ENCODE measurements around the gene FLT1. TPM values are rescaled to one million over a fixed set of nuclear protein-coding genes. Genes with fewer than 3 reads are reported as not detected.

The FLT1 gene
- polyA plus RNA-seq, 1 donor (not counting 4 experiments of a cell fraction or from before 2014, with no cell fraction given), result 0.01 TPM

GRCh38 chr13:28540612-28541011 lies 45.7 kb upstream of the FLT1 start:
- Histone ChIP-seq H3K36me3 (ENCODE audit: control insufficient read depth in 2 of 2, extremely low read depth in 1 of 2, insufficient read depth in 2 of 2, low read length in 2 of 2) (no peaks in the 10 kb centered on the region), H3K27me3 (ENCODE audit: control insufficient read depth, extremely low read depth, insufficient read depth, low read length) (no peaks in the 10 kb centered on the region), H3K9me3 (ENCODE audit: control insufficient read depth, low read depth, low read length) (no peaks in the 10 kb centered on the region), H3K9ac (ENCODE audit: control insufficient read depth, extremely low read depth, insufficient read depth, low read length) (no peak overlapping the region), H4K20me1 (ENCODE audit: control insufficient read depth, extremely low read depth, insufficient read depth, low read length) (no peaks in the 10 kb centered on the region), H3K4me3 (ENCODE audit: control insufficient read depth in 2 of 3, extremely low read depth in 1 of 3, insufficient read depth in 2 of 3, low read depth in 1 of 3, low read length in 3 of 3) (no peak overlapping the region), H3K9me1 (ENCODE audit: control insufficient read depth, extremely low read depth, insufficient read depth, low read length) (no peaks in the 10 kb centered on the region), H3K4me1 (ENCODE audit: control insufficient read depth, extremely low read depth, insufficient read depth, low read length) (peaks cover 6% of the 10 kb centered on the region), H3K79me2 (ENCODE audit: control insufficient read depth, insufficient read depth, low read length) (no peaks in the 10 kb centered on the region), H3K4me2 (ENCODE audit: control insufficient read depth, extremely low read depth, insufficient read depth, low read depth, low read length) (peak overlapping the region; percentile 45), H2AFZ (ENCODE audit: control insufficient read depth, low read length) (no peak overlapping the region), H3K27ac (ENCODE audit: control insufficient read depth, insufficient read depth, low read length) (no peak overlapping the region)
- DNase-seq (ENCODE audit: low read depth, low spot score) (no peak), FAIRE-seq (peak; percentile 5)
- no peak for TF ChIP-seq CTCF (optimal IDR thresholded peaks at IDR 0.05 in 1 of 3, IDR thresholded peaks at IDR 0.05 in 1 of 3, conservative IDR thresholded peaks at IDR 0.05 in 1 of 3; ENCODE audit: extremely low read depth in 1 of 3, insufficient read depth in 2 of 3, low read length in 3 of 3)
- no peak for TF ChIP-seq EZH2 (IDR thresholded peaks at IDR 0.05; ENCODE audit: low read length)
- dilution Hi-C loops (cut with MboI; ENCODE audit: extremely low pct_ligation_motif_present, low sequenced_read_pairs), result no loop called here

- Histone ChIP-seq H3K79me2 (ENCODE audit: control insufficient read depth, insufficient read depth, low read length) (no peaks in the 10 kb centered on the region), H3K4me2 (ENCODE audit: control insufficient read depth, extremely low read depth, insufficient read depth, low read depth, low read length) (no peak overlapping the region), H3K36me3 (ENCODE audit: control insufficient read depth in 2 of 2, extremely low read depth in 1 of 2, insufficient read depth in 2 of 2, low read length in 2 of 2) (no peaks in the 10 kb centered on the region), H3K27ac (ENCODE audit: control insufficient read depth, insufficient read depth, low read length) (no peak overlapping the region), H3K9me3 (ENCODE audit: control insufficient read depth, low read depth, low read length) (no peaks in the 10 kb centered on the region), H3K9ac (ENCODE audit: control insufficient read depth, extremely low read depth, insufficient read depth, low read length) (no peak overlapping the region), H2AFZ (ENCODE audit: control insufficient read depth, low read length) (no peak overlapping the region), H3K4me3 (ENCODE audit: control insufficient read depth in 2 of 3, extremely low read depth in 1 of 3, insufficient read depth in 2 of 3, low read depth in 1 of 3, low read length in 3 of 3) (no peak overlapping the region), H3K27me3 (ENCODE audit: control insufficient read depth, extremely low read depth, insufficient read depth, low read length) (no peaks in the 10 kb centered on the region), H4K20me1 (ENCODE audit: control insufficient read depth, extremely low read depth, insufficient read depth, low read length) (no peaks in the 10 kb centered on the region), H3K9me1 (ENCODE audit: control insufficient read depth, extremely low read depth, insufficient read depth, low read length) (no peaks in the 10 kb centered on the region), H3K4me1 (ENCODE audit: control insufficient read depth, extremely low read depth, insufficient read depth, low read length) (peaks cover 6% of the 10 kb centered on the region)
- TF ChIP-seq CTCF (optimal IDR thresholded peaks at IDR 0.05 in 1 of 3, IDR thresholded peaks at IDR 0.05 in 1 of 3, conservative IDR thresholded peaks at IDR 0.05 in 1 of 3; ENCODE audit: extremely low read depth in 1 of 3, insufficient read depth in 2 of 3, low read length in 3 of 3) (no peak), EZH2 (IDR thresholded peaks at IDR 0.05; ENCODE audit: low read length) (no peak)
- no peak for DNase-seq (ENCODE audit: low read depth, low spot score)
- dilution Hi-C loops (cut with MboI; ENCODE audit: extremely low pct_ligation_motif_present, low sequenced_read_pairs), result no loop called here
- FAIRE-seq, result no peak
These were observed 44.8 kb upstream of the FLT1 start for GRCh38 chr13:28539625-28540286.
